H1 (cell line): ENCODE results near the gene SPPL2A. TPM values are rescaled to one million over a fixed set of nuclear protein-coding genes. Genes with fewer than 3 reads are reported as not detected.

Experiments
- FOSL1 ChIP-seq: IDR thresholded peaks from 2 replicates; pipeline ENCODE4 v1.6.1; 2011; ENCODE audit warnings: mild to moderate bottlenecking, low read depth, low read length, moderate library complexity; ENCODE audit not compliant: insufficient read depth
- RAD21 ChIP-seq, 2 experiments: IDR thresholded peaks in 1 of 2; conservative IDR thresholded peaks in 1 of 2; 2 replicates each; pipeline ENCODE4 v1.6.1; 2011; ENCODE audit warnings: low read depth in 2 of 2, low read length in 2 of 2, improper control_type of control experiment in 1 of 2, inconsistent platforms in 1 of 2, mild to moderate bottlenecking in 1 of 2, moderate library complexity in 1 of 2
- polyA plus RNA-seq, 7 experiments: library from polyadenylated mRNA; depleted of rRNA in 3 of 7; stranded (reverse) in 5 of 7; unstranded in 2 of 7; fragments of >200 nt in 5 of 7; fragments of 200-250 nt in 2 of 7; gene quantifications; 1 replicate in 5 of 7; 2 replicates in 1 of 7; 4 replicates in 1 of 7; pipeline versions ENCODE4 v1.2.1 to v1.2.3, GENCODE V29; 2011 to 2013; ENCODE audit warnings: missing spikeins in 2 of 7, mixed read lengths in 2 of 7
- total RNA-seq: library from RNA; stranded (reverse); fragmentation: NEBNext Ultra II Directional; extraction: Animal tissue kit (Norgen Biotek cat#: 25700); gene quantifications from 2 replicates; pipeline ENCODE4 v1.2.1, GENCODE V29; 2021

The SPPL2A gene
- total and polyA plus RNA-seq, 2 of the 8 experiments (the other 6 are each of a cell fraction or from before 2014, with no cell fraction given) = 15.6 to 52.9 TPM

DNA sequence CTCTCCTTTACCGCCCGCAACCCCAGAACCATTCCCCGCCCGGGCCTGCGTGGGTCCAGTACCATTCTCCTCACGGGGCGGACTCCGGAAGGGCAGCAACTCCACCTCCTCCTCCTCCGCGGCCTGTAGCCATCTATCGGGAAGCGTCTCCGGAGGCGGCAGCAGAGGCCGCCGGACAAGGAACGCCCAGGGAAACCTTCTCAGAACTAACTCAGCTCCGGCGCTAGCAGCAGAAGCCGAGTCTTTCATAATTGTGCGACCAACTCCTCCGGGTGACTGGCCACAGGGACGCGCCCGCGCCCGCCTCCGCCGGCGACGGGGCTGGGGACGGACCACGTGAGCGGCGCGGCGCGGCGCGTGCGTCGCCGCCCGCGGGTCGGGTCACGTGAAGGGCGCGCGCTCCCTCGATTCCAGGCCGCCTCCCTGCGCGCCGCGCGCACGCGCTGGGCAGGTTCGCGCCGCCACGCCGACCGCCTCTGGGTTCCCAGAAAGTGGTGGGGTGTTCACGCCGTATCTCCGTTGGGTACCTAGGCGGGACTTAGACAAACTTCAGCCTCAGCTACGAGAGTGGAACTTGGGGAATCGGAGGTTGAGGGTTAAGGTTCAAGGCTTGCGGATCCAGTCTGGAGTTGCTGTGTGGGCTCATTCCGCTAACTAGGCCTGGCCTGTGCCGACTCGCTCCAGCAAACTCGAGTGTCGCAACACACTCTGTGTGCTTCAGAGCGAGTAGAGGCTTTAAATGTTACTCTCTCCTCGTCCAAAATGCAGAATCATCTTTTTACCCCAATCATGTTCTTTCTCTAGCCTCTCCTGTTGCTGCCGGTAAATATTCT lies 78.8 kb downstream of the SPPL2A start, which contains the start of gene TRPM7 (continued):
- no peak for TF ChIP-seq RAD21 (IDR thresholded peaks at IDR 0.05 in 1 of 2, conservative IDR thresholded peaks at IDR 0.05 in 1 of 2; ENCODE audit: low read depth in 2 of 2, low read length in 2 of 2)
- no peak for TF ChIP-seq FOSL1
